ENCODE results near the gene IGF2BP2. TPM values are rescaled to one million over a fixed set of nuclear protein-coding genes. Genes with fewer than 3 reads are reported as not detected.

Gene IGF2BP2
- total RNA-seq, 1 donor from 2014 or later: 60.8 TPM

GRCh38 chr3:185711255-185711870, 113.5 kb downstream of the IGF2BP2 start:
- no peaks in the 10 kb centered on the region for H3K36me3 Mint-ChIP-seq (ENCODE audit: low read depth)
- no peaks in the 10 kb centered on the region for H3K27me3 Mint-ChIP-seq (ENCODE audit: low read depth)
- no peak for DNase-seq (ENCODE audit: low spot score)
- H3K27ac Mint-ChIP-seq (ENCODE audit: unreplicated experiment): no peak overlapping the region
- H3K4me1 Mint-ChIP-seq (ENCODE audit: low read depth): peaks cover 44% of the 10 kb centered on the region
- no peak for TF ChIP-seq CTCF (IDR thresholded peaks at IDR 0.05)
- no peak overlapping the region for H3K4me3 Mint-ChIP-seq (ENCODE audit: unreplicated experiment)
- H3K9me3 Mint-ChIP-seq (ENCODE audit: low read depth): peaks cover 3% of the 10 kb centered on the region

GRCh38 chr3:185709251-185709955, 115.4 kb downstream of the IGF2BP2 start:
- Mint-ChIP-seq H3K4me1 (ENCODE audit: low read depth) (peaks cover 24% of the 10 kb centered on the region), H3K27ac (ENCODE audit: unreplicated experiment) (peak overlapping the region; percentile 52), H3K36me3 (ENCODE audit: low read depth) (no peaks in the 10 kb centered on the region)

GRCh38 chr3:185708392-185708791, 116.5 kb downstream of the IGF2BP2 start:
- no peak for DNase-seq (ENCODE audit: low spot score)
- Mint-ChIP-seq H3K27me3 (ENCODE audit: low read depth) (no peaks in the 10 kb centered on the region), H3K36me3 (ENCODE audit: low read depth) (no peaks in the 10 kb centered on the region), H3K9me3 (ENCODE audit: low read depth) (no peaks in the 10 kb centered on the region), H3K27ac (ENCODE audit: unreplicated experiment) (peak overlapping the region; percentile 0), H3K4me1 (ENCODE audit: low read depth) (peaks cover 24% of the 10 kb centered on the region), H3K4me3 (ENCODE audit: unreplicated experiment) (no peak overlapping the region)
- no peak for TF ChIP-seq CTCF (IDR thresholded peaks at IDR 0.05)

More at GRCh38 chr3:185709251-185709955, 115.4 kb downstream of the IGF2BP2 start:
- TF ChIP-seq CTCF (IDR thresholded peaks at IDR 0.05): no peak
- Mint-ChIP-seq H3K4me3 (ENCODE audit: unreplicated experiment) (no peak overlapping the region), H3K27me3 (ENCODE audit: low read depth) (no peaks in the 10 kb centered on the region), H3K9me3 (ENCODE audit: low read depth) (peaks cover 3% of the 10 kb centered on the region)
- DNase-seq (ENCODE audit: low spot score): no peak

GRCh38 chr3:185705498-185705897, 119.3 kb downstream of the IGF2BP2 start:
- H3K36me3 Mint-ChIP-seq (ENCODE audit: low read depth): no peaks in the 10 kb centered on the region
- H3K4me1 Mint-ChIP-seq (ENCODE audit: low read depth): peaks cover 33% of the 10 kb centered on the region
- no peak overlapping the region for H3K27ac Mint-ChIP-seq (ENCODE audit: unreplicated experiment)
- no peak for DNase-seq (ENCODE audit: low spot score)
- no peaks in the 10 kb centered on the region for H3K27me3 Mint-ChIP-seq (ENCODE audit: low read depth)
- TF ChIP-seq CTCF (IDR thresholded peaks at IDR 0.05): no peak
- no peaks in the 10 kb centered on the region for H3K9me3 Mint-ChIP-seq (ENCODE audit: low read depth)
- H3K4me3 Mint-ChIP-seq (ENCODE audit: unreplicated experiment): no peak overlapping the region

- no peak for TF ChIP-seq CTCF (IDR thresholded peaks at IDR 0.05)
- peaks cover 30% of the 10 kb centered on the region for H3K4me1 Mint-ChIP-seq (ENCODE audit: low read depth)
- H3K9me3 Mint-ChIP-seq (ENCODE audit: low read depth): no peaks in the 10 kb centered on the region
- peak overlapping the region; percentile 24 for H3K27ac Mint-ChIP-seq (ENCODE audit: unreplicated experiment)
- DNase-seq (ENCODE audit: low spot score): no peak
- no peaks in the 10 kb centered on the region for H3K36me3 Mint-ChIP-seq (ENCODE audit: low read depth)
- no peak overlapping the region for H3K4me3 Mint-ChIP-seq (ENCODE audit: unreplicated experiment)
- no peaks in the 10 kb centered on the region for H3K27me3 Mint-ChIP-seq (ENCODE audit: low read depth)
These were observed 122.3 kb downstream of the IGF2BP2 start for GRCh38 chr3:185702262-185703225.

Measured in chondrocyte (in vitro differentiated cells).